HG03108 (cell line): ENCODE results near the gene EFCAB10.
"Not testable (repeated sequence)": the region's sequence is repeated elsewhere in the genome, so short reads cannot be mapped to it uniquely, and the experiment has no call there.

ENCODE experiments used
- ATAC-seq: cut with Tn5 transposase; IDR thresholded peaks from one replicate; pipeline ENCODE4 v1.9.1; 2021; ENCODE audit warnings: moderate library complexity; ENCODE audit not compliant: unreplicated experiment

Gene EFCAB10

GRCh38 chr7:105599551-105599950, 18.3 kb upstream of the EFCAB10 start:
- ATAC-seq: no peak

- ATAC-seq: not testable (repeated sequence)
Observed at GRCh38 chr7:105599080-105599479, 17.8 kb upstream of the EFCAB10 start.

DNA sequence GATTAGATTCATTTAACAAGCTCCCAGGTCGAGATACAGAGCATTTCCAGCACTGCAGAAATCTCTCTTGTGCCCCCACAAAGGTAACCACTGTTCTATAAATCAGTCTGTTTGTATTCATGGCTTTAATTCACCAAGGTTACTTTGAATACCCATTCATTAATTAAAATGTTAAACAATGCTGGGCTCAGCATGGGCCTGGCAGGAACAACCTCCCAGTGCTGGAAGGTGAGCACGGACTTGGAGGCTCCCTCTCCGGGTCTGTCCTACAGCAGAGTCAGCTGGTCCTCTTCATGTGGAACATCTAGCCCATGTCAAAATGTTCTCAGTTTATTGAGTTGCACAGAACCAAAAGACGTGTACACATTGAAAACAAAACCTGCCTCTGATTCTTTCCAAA, 15.6 kb upstream of the EFCAB10 start:
- ATAC-seq: no peak

- ATAC-seq: no peak
Observed at GRCh38 chr7:105594034-105594433, 12.7 kb upstream of the EFCAB10 start.

GRCh38 chr7:105591522-105591921, 10.2 kb upstream of the EFCAB10 start:
- no peak for ATAC-seq

DNA sequence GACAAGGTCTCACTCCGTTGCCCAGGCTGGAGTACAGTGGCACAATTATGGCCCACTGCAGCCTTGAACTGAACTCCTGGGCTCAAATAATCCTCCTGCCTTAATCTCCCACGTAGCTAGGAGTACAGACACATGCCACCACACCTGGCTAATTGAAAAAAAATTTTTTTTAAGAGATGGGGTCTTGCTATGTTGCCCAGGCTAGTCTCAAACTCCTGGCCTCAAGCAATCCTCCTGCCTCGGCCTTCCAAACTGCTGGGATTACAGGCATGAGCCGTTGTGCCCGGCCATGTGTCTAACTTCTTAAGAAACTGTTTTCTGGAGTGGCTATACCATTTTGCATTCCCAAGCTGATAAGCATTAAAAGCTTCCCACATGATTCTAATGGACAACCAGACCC, 9.5 kb upstream of the EFCAB10 start:
- no peak for ATAC-seq

DNA sequence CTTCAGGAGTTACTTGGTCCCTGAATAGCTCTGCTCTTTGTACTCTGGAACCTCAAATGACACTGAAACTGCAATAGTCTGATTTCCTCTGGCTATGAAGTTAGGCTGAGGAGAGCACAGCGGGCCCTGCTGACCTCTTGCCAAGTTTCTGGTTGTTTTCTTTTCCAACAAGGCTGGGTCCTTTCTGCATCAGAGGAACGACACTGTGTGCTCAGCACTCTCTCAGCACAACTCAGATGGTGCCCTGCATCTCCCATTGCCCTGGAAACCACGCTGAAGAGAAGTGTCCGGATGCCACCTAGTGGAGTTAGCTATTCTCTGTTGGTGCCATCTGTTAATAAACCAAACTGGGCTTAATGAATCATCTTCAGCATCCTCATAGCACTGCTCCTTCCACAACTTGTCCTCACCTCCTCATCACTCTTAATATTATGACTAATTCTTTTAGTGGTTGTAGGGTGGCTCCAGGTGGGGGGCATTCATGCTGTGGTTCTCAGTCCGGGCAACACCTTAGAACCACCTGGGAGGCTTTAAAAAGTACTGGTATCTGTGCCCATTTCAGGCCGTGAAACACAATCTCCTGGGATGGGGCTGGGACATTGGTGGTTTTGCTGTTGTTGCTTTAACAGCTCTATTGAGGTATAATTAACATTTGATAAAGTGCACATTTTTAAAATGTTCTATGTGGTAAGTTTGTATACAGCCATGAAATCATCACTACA, 8.2 kb upstream of the EFCAB10 start:
- ATAC-seq: peak; percentile 91

DNA sequence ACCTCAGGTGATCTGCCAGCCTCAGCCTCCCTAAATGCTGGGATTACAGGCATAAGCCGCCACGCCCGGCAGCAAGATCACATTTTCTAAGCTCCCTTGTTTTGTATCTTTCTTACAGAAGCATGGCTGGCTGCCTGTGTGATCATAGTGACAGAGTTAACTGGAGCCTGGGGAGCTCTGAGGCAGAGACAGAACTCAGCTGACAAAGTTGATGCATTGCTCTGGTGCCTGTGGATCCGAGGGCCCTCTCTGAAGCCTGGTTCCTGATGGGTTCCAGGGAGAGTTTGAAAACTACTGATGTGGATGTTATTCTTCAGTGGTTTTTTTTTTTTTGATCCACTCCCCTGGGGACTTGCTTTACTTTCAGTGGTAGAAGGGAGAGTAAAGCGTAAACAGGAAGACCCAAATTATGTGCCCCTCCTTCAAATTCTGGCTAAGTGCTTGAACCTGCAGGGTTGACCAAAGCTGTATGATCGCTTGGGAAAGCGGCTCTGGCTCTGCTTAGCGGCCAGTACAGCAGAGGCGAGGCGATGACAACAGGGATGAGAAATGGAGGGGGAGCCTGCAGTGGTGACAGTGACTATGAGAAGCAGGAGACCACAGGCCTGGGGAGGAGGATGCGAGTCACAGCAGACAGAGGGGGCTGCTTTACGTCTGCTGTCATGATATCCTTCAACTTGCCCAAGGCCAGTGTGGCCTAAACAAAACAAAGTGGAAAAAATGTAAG, 6.8 kb upstream of the EFCAB10 start:
- ATAC-seq: no peak

DNA sequence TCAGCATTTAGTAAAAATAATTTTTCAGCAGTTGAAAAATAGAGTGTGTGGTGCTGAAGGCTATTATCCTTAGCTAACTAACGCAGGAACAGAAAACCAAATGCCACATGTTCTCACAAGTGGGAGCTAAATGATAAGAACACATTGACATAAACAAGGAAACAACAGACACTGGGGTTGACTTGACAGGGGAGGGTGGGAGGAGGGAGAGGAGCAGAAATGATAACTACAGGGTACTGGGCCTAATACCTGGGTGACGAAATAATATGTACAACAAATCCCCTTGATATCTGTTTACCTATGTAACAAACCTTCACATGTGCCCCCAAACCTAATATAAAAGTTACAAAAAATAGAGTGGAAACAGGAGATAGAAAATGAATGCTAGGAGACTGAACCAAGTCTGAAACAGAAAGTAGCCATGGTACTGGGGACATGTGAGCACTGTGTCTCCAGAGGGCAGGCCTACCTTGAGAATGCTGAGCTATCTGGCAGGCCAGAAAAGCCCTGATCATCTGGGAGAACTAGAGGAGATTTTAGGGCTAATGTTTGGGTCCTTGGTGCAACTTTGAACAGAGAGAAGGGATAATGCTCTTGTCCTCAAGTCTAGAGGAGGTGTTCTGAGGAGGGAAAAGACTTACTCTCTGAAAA, 4.7 kb upstream of the EFCAB10 start:
- ATAC-seq: no peak

DNA sequence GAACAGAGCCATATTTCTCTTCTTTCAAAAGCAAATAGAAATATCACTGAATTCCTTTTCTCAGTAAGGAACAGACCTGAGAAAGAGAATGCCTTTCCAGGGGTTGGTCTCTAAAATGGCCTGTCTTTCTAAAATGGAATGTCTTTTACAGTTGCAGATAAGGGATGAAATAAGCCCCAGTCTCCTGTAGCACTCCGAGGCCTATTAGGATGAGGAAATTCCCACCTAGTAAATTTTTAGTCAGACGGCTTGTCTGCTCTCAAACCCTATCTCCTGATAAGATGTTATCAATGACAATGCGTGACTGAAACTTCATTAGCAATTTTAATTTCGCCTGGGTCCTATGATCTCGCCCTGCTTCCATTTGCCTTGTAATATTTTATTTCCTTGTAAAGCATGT, 2.9 kb upstream of the EFCAB10 start:
- ATAC-seq: no peak

- ATAC-seq: no peak
Observed at GRCh38 chr7:105583061-105583460, 1.8 kb upstream of the EFCAB10 start.

DNA sequence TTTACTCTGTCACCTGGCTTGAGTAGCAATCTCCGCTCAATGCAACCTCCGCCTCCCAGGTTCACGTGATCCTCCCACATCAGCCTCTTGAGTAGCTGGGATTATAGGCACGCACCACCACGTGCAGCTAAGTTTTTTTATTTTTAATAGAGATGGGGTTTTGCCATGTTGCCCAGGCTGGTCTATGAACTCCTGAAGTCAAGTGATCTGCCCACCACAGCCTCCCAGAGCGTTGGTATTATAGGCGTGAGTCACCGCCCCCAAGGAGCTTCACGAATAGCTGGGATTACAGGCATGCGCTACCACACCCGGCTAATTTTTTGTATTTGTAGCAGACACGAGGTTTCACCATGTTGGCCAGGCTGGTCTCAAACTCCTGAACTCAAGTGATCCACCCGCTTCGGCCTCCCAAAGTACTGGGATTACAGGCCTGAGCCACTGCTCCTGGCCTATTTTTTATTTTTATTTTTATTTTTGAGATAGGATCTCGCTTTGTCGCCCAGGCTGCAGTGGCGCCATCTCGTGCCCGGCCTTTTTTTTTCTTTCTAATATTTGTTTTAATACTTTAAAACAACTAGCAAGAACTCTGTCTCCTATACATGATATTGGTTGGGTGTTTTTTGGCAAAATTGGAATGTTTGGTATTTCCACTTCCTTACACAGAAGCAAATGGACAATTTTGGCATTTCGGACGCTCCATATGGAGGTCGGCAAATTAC, 1.1 kb downstream of the EFCAB10 start:
- ATAC-seq: no peak

DNA sequence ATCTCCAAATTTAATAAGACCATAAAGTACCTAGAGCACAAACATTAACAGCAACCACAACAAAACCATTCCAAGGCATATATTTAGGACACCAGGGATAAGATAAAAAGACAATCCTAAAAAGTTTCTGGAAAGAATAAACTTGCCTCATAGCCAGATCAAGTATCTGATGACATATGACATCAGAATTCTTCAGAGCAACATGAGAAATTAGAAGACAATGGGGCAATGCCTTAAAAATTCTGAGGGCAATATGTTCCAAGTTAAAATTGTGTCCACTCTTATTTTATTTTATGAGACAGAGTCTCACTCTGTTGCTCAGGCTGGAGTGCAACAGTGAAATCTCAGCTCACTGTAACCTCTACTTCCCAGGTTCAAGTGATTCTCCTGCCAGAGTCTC, 2.8 kb downstream of the EFCAB10 start:
- ATAC-seq: no peak

GRCh38 chr7:105577251-105577650, 4.0 kb downstream of the EFCAB10 start:
- no peak for ATAC-seq

- ATAC-seq: no peak
Observed at GRCh38 chr7:105571891-105572290, 9.4 kb downstream of the EFCAB10 start.

- ATAC-seq: no peak
Observed at GRCh38 chr7:105567821-105568220, 13.5 kb downstream of the EFCAB10 start.

- ATAC-seq: no peak
Observed at GRCh38 chr7:105567024-105567423, 14.3 kb downstream of the EFCAB10 start.

DNA sequence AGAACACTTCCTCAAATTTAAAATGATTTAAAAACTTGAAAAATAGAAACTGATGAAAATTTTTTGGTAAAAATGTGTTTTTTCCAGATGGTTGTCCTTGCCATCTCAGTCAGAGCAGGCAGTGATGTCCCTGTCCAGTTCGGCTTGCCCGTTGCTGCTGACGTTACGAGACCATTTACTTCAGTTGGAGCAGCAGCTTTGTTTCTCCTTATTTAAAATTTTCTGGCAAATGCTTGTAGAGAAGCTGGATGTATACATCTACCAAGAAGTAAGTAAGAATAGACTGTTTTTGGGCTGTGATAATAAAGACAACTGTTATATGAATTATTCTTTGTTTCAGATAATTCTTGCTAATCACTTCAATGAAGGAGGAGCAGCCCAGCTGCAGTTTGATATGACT, 16.1 kb downstream of the EFCAB10 start:
- no peak for ATAC-seq

DNA sequence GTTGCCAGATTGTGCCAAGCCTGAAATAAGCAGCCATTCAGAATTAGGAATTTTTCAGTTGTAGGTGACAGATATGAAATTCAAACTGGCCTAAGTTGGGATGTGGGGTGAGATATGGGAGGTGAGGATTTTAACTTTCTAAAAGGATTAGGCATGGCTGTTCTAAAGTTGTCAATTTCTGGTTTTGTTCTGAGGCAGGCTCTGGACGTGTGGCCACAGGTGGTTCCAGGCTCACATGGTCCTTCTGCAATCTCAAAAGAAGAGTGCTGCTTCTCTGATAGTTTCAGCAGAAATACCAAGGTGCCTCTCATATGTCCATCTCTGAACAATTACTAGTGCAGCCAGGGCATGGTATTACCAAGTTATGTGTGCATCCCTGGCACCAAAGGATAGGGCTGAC, 21.4 kb downstream of the EFCAB10 start:
- no peak for ATAC-seq

- no peak for ATAC-seq
Observed at GRCh38 chr7:105538339-105538738, 43.0 kb downstream of the EFCAB10 start.

GRCh38 chr7:105532709-105533460, 48.4 kb downstream of the EFCAB10 start:
- ATAC-seq: no peak
